CD4-positive, alpha-beta T cell treated with Interleukin-1 beta for 1 hour (primary cell): ENCODE measurements around the gene GPR55.

ENCODE experiments used
- DNase-seq, 2 donors: peaks; one replicate each; pipeline ENCODE4 v3.0.0-alpha.2; 2020 to 2022

The GPR55 gene

DNA sequence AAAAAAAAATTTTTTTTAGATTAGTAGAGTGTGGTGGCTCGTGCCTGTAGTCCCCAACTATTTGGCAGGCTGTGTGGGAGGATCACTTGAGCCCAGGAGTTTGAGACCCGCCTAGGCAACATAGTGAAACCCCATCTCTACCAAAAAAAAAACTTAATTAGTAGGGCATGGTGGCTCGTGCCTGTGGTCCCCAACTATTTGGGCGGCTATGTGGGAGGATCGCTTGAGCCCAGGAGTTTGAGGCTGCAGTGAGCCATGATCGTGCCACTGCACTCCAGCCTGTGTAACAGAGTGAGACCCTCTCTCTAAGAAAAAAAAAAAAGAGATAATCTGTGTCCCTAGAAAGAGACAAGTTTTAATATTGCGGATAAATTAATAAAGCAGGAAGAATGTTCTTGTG is 8.8 kb downstream of the GPR55 start:
- DNase-seq = no peak

DNA sequence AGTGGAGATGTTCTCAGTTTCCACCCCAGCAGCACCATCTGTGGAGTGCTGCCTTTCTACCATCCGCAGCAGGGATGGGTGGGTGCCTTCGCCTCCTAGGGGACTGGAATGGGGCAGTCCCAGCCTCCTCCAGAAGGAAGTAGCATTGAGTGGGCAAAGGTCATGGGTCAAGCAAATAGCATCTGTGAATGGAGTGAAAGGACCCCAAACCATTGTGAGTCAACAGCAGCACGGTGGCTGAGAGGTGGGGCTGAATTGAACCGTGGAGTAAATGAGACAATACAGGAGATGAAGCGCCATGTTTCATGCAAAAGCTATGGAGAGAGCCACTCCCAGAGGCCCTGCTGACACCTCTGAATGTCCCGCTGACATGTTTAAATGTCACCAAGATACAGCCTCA is 9.7 kb downstream of the GPR55 start:
- DNase-seq = no peak

DNA sequence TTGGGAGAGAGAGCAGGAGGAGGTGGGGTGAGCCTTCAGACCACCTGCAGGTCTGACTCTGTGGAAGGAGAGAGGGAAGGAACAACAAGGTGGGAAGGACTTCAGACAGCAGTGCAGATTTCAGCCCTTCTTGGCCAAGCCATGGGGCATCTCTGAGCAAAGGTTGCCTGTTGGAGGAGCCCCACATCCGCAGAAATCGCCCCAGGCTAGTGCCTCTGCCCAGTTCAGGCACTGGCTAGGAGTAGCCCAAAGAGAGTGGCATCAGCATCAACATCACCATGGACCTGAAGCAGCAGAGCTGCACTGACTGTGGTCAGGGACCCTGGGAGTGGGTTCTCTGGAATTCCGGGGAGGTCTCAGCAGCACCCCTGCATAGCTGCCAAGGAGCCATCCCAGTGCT is 10.2 kb downstream of the GPR55 start:
- no peak for DNase-seq

DNA sequence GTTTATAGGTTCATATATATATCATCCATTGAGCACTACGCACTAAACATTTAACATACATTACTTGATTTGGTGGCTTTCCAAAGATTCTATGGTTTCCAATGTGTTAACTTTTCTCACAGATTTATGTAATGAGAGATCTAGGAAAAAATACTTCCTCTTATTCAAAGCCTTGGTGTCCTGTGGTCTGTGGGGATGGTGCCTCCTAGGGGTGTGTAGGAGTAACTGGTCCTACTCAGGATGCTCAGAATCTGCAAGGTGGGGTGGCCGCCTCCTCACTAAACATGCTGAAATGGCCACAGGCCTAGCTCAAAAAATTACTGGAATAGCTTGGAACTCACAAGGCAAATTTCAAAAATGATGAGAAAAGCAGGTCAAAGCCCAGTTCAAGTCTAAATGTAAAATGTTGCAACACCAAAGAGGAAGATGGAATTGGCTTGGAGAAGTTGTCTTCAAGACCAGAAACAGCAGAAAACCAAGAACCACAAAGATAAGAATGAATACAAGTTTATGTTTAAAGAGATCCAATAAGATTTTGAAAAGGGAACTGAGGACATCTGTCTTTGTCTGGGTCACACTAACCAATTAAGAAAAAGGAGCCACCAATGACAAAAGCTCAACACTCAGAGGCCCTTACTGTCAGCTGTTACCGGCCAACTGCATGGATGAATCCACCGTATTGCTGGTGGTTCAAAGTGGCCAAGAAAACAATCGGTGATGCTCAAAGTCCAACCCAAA is 11.5 kb downstream of the GPR55 start:
- DNase-seq = peak; percentile 26 to 54

DNA sequence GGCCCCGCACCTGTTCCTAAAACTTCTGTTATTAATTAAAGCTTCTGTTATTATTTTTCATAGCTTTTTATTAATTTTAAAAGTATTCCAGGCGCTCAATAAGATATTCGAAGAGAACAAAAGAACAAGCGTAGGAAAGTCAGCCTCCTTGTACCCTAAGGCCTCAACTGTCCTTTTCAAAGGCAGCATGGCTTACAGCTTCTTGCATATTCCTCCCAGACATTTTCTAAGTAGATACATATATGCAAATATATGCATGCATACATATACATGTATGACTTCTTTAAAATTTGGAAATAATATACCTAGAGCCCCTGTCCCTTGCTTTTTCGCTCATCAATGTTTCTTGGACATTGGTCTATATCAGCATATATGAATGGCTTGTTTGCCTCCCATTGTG is 12.3 kb downstream of the GPR55 start:
- DNase-seq = no peak

DNA sequence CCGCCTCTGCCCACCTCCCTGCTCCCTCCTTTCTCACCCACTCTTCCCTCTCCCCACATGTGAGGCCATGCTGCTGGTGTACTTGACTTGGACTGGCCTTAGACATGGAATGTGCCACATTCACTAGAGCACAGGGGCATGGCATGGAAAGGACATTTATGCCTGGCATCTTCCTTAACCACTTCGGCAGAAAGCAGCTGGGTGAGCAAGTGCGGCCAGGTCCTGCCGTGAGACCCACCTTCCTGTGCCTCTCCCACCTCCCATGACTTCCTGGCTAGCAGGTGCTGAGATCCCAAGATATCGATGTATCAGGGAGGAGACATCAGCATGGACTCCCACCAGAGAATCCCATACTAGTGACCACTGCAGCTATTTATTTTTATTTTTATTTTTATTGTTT is 13.0 kb downstream of the GPR55 start:
- no peak for DNase-seq

DNA sequence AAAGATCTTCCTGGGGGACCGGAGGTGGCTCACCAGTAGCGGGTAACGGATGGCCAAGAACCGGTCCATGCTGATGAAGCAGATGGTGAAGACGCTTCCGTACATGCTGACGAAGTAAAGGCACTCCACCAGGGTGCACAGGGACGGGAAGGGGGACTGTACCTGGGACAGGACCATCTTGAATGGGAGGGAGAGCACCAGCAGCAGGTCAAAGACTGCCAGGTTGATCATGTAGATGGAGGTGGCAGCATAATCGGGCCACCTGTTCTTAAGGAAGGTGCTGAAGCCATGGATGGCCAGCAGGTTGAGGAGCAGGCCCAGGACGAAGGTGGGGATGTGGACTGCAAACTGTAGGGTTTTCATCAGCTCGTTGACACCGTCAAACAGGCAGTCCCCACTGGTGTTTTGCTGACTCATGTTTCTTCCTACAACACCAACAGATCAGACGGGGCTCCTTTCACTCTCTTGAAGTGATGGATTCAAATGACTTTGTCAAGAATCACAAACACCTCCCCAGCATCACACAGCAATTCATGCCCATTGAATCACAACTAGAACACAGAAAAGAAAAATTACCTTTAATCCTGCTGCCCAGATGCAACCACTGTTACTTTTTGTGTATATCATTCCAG is 14.4 kb downstream of the GPR55 start:
- DNase-seq = no peak

DNA sequence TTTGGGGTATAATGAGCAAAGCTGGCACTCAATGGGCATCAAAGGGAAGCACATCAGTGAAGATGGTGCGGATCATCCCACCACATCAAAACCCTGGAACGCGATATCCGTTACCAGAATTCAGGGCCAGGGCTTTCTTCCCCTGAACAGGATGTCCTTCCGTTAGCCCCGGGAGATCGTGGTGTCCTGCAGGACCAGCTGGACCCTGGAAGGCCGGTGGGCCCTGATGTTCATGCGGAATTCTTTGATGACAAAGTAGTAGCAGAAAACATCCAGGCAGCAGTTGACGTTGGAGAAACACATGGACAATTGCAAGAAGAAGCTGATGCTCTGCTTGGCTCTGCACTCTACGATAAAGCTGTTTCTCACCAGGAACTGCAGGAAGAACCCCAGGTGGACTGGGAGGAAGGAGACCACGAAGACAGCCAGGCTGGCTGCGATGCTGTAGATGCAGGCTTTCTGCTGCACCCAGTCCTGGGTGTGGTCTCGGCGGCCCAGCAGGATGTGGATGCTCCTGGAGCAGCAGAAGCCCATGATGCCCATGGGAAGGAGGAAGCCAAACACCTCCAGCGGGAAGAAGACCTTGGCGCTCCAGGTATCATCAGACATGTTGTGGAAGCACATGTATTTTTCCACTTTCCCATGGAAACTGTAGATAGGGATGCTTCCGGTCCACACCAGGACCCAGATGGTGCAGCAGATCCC is 15.0 kb downstream of the GPR55 start:
- no peak for DNase-seq

DNA sequence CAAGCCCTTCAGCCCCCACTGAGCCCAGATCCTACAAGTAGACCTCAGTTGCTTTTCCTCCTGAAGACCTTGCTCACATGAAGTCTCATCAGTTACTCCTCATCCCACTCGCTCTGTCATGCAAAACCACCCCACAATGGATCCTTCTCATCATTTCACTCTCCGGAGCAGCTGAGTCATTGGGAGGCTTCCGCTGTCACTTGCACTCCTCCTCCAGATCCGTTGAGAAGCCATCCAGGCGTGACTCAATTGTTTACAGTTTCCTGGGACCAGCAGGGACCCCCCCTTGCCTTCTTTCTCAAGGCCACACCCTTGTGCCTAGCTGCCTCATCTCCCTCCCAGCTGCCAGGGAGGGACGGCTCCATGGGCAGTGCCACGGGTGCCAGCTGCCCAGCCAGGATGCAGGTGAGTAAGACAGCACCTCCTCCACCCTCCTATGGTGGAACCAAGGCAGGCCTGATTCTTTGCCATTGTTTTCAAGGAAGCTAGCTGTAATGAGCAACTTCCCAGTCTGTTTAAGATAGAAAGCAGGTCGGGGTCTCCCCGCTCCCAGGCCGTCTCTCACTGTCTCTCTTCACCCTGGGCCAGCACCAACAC is 16.3 kb downstream of the GPR55 start:
- DNase-seq = no peak

DNA sequence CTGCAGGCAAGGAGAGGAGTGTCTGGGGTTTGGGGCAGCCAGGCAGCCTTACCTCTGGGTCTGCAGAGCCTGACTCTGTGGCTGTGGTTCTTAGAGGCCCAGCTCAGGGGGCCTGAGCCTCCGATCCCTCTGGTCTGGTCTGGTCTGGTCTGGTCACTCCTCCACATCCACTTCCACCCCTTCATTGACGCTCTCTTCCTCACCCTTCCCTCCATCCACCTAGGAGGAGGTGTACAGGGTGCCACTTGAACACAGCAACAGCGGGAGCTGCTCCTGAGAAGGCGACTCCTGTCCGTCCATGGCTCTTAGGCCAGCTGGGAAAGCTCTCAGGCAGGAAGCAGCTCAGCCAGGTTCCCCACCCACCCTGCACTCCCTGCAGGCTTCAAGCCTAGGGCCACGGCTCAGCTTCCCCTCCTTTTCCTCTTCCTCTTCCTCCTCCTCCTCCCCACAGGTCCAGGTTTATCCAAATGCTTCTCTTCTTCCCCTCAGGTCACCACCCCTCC is 16.9 kb downstream of the GPR55 start:
- no peak for DNase-seq

DNA sequence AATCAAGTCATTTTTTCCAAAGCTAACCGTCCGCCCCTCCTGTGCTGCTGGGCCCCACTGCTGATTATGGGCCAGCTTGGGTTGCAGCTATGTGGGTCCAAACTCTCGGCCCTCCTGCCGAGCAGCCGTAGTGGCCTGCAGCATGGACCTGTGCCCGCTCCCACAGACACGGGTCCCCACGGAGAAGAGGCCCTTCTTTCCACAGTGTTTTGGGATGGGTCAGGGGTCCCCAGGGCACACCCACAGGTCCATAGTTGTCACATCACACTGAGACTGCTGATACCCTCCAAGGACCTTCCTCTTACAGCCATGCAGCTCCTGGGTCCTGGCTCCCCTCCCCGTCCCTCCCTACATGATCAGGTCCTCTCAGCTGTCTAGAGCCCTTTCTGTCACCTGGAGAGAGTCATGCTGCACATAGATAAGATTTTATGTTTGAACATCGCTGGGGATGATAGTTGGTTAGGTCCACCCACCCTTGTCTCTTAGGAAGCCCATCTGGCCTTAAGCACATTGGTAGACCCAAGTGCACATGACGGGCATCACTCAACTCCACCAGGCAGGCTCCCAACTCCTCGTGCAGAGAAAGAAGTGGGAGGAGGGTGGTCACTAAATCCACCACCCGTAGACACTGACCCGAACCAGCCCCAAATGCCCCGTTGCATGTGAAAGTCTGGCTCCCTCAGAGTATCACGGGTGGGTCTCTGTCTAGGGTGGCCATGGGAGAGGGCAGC is 17.5 kb downstream of the GPR55 start:
- no peak for DNase-seq

DNA sequence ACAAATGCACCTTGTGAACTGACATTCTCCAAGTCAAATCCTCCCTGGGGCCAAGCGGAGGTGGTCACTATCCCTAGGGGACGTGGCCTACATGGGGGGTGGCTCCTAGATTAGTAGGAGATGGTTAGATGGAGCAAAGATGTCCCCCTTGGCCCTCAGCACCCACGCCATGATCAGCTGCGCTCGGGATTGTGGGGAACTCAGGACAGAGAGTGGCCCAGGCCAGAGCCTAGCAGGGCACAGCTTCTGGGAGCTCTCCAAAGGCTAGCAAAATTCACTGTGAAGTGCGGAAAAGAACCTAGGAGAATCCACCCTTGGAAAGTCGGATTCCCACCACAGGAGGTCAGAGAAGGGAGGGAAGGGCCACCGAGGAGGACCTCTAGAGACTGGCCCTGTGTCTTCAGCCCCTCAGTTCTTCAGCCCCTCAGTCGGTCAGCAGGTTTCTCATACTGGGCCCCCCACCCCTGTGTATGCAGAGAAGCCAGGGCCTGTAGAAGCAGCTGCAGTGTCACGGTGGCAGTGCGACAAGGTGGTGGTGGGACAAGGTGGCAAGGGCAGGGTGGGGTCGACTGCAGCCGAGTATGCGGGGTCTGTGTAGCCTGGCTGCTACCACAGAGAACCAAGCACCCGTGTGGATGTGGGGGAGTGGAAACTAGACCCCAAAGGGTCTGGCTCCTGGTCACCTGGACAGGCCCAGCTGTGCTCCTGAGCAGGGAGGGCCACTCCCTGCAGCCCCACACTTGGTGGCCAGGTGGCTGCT is 18.4 kb downstream of the GPR55 start:
- no peak for DNase-seq

DNA sequence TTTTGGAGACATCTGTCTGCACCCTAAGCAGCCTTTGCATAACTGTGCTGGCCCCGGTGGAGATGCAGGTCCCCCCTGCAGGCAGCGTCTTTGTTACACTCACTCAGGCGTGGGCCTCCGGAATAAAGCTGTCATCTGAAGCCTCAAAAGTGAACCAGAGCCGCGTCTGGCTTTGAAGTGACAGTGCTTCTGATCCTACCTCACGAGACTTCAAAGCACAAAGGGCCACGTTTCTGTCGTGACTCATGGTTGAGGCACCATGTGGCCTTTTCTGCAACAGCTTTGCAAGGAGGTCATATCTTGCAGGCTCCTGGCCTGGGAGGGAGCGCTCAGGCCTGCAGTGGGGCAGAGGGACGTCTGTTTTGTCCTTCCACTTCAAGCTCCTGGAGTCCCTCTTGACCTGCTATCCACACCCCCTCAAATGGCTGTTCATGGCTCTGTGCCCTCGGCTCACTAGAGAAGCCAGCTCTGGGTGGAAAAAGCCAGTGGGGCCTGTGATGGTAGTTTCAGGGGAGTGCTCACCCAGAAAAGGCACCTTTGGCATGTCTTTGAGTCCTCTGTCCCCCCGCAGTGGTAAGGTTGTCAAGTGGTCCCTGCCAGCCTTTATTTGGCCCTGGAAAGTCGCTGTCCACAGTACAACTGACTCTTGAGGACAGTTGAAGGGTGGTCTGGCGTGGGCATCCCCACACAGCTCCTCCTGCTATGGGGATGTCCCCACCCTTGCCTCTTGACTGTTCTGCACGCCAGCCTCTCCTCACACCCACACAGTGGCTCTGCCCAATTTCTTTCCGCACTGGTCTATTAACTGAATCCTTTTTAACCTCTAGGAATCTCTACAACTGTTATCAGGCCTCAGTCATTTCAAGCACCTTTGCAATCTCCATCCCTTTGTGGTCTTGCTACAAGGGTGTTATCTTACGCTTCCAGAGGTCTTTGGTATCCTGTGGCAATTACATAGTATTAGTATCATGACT is 19.3 kb downstream of the GPR55 start:
- DNase-seq = peak; percentile 43 to 65

DNA sequence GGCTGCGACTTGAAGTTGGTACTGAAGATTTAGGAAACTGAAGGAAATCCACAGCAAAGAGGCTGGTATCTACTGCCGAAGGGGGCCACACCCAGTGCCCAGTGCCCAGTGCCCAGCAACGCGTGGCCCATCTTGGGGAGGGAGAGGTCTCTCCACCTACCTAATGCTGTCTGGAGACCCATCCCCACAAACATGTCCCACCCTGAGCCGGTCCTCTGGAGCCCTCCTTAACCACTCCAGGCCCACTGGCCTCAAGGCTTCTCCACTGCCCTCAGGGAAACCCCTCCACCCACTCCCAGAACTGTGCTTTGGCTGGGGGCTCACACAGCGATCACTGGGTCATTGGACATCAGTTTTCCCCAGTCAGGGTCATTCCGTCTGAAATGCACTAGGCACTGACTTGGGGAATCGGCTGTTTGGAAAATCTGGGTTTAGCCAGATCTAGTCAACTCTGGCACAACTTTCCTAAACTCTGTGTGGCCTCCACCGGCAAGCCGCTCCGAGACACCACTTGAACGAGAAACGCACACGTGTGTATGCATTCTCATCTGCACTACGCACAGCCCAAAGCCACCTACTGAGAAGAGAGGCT is 20.1 kb downstream of the GPR55 start:
- no peak for DNase-seq

DNA sequence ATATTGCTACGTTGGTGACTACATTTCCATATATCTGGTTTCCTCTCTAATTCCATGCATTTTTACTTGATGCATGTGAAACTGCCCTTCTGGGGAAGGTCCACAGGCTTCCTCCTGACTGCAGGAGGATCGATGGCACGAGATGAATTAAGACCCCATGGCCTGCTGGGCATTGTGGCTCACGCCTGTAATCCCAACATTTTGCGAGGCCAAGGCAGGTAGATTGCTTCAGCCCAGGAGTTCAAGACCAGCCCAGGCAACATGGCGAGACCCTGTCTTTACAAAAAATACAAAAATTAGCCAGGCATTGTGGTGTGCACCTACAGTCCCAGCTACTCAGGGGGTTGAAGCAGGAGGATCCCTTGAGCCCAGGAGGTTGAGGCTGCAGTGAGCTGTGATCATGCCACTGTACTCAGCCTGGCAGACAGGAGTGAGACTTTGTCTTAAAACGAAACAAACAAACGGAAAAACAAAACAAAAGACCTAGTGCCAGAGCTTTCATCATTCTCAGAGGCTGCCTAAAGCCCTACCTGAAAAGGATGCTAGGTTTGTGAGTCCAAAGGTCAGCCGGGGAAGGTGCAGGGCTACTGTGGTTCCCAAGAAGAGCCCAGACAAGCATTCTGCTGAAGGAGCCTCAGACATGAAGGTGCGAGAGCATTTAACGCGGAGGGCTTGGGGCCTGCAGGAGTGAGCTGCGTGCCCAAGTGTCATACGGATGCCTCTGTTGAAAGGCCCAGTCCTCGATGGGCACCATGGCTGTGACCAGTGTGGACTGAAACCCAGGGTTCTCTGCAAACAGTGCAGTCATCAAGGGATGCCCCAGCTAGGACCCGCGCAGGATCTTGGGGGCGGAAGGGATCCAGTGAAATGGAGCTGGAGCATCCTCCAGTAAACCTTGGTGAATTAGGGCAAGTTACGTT is 21.6 kb downstream of the GPR55 start:
- DNase-seq = no peak

DNA sequence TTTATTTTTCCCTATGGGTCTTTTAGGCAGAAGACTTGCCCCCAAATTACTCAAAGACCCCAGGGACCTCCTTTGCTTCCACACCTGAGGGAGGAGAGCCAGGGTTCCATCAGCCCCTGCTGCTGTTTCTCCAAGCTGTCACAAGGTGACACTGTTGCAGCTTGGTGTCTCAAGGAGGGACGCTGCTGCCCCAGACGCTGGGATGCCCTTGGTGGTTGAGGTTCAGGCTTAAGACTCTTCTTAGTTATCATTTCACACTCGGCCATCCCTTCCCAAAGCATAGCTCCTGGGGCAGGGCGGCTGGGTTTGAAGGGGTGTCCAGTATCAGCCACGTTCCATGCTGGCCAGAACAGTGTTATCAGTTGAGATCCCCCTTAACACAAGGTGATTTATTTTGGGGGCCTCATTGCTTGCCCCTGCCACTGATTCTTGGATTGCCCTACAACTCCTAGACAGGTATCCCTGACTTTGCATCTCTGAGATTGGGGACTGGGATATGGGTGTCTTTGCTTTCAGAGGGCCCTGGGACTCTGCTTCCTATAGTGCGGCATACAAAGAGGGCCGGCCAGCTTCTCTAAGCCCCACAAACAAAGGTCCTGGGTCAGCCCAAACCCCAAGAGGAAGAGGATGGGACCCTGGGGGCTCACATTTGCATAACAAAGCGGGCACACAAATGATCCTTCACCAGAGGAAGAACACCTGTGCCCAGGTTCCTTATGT is 22.7 kb downstream of the GPR55 start:
- DNase-seq = peak; percentile 48 to 65

DNA sequence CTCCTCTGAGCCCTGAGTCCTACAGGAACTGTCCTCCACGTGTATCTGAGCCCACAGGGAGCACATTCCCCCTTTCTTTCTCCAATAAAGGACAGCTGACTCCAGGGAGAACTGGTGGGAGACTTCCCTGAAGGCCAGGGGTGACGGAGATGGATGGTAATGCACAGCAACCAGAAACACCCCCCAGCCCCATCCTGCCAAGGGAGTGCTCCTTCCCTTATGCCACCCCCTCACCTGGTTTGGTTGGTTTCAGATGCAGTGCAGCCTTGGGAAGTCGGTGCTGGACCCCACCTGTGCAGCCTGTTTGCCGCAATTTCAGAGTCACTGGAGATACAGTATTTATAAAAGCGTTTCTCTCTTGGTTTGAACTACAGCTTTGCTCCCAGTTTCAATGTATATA is 24.0 kb downstream of the GPR55 start:
- DNase-seq = no peak

DNA sequence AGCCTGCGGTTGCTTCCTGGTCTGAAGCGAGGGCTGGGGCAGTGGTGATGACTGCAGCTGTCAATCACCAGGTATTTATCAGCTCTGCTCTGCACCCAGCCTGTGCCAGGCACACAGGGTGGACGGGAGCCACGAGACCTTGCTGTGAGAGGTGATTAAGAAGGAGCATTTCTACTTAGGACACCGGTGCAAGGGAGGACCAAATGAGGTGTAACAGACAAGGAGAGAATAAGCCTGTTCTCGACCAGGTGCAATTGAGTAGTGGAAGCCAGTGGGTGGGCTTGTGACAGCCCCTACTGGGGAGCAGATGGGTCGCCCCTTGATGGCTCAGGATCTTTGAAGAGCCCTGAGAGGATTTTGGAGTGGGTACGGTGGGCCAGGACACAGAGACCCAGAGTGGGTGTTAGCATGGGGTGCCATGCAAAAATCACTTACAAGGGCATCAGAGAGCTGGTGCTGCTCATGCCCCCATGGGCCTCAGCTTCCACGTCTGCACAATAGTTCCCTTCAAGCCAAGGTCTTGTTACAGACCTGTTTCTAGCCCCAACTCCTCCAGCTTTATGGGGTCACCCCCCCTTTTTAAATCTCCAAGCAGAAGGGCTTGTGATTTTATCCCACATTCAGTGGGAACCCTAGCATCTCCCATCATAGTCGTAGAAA is 24.6 kb downstream of the GPR55 start:
- no peak for DNase-seq
